GM06990 (cell line): ENCODE data around the gene MRPL19.
A peak's percentile ranks its signal among the peaks of the same experiment; 100 is the strongest.

Experiments used
- DNase-seq: peaks from one replicate; pipeline ENCODE4 v3.0.0-alpha.2; 2011; ENCODE audit not compliant: insufficient read length; ENCODE audit errors: extremely low read depth
- H3K27me3 ChIP-seq: replicated peaks from 2 replicates; pipeline ENCODE4 v1.6.0; 2011; ENCODE audit warnings: low read length; ENCODE audit not compliant: control insufficient read depth, insufficient read depth
- H3K36me3 ChIP-seq: 2 replicates; pipeline ENCODE4 v1.5.1; 2011; ENCODE audit warnings: low read length; ENCODE audit not compliant: control insufficient read depth, insufficient read depth
- H3K4me3 ChIP-seq: replicated peaks from 2 replicates; pipeline ENCODE4 v1.5.1; 2011; ENCODE audit warnings: low read depth, mild to moderate bottlenecking, control low read depth, low read length
- TF ChIP-seq, protein P1 (sequence below): IDR thresholded peaks from 2 replicates; pipeline ENCODE4 v1.5.1; 2011; ENCODE audit warnings: low read length, control low read depth, mild to moderate bottlenecking, inconsistent platforms; ENCODE audit not compliant: insufficient read depth, poor library complexity, severe bottlenecking

Gene MRPL19

DNA sequence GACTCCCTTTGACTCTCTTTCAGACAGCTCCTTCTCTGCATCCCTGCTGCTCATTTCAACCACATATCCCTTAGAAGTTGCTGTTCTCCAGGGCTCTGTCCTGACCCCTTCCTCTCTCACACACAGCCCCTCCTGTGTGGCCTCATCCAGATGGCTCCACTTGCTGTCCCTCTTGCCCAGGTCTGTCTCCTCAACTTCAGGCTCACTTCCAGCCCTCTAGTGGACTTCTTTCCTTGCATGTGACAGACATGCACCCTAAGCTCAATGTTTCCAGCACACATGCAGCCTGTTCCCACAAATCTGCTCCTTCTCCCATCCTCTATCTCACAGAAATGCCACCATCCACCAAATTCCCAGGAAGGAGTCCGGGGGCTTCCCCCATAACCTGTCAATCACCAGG, 9.0 kb upstream of the MRPL19 start:
- TF ChIP-seq, protein P1, sequence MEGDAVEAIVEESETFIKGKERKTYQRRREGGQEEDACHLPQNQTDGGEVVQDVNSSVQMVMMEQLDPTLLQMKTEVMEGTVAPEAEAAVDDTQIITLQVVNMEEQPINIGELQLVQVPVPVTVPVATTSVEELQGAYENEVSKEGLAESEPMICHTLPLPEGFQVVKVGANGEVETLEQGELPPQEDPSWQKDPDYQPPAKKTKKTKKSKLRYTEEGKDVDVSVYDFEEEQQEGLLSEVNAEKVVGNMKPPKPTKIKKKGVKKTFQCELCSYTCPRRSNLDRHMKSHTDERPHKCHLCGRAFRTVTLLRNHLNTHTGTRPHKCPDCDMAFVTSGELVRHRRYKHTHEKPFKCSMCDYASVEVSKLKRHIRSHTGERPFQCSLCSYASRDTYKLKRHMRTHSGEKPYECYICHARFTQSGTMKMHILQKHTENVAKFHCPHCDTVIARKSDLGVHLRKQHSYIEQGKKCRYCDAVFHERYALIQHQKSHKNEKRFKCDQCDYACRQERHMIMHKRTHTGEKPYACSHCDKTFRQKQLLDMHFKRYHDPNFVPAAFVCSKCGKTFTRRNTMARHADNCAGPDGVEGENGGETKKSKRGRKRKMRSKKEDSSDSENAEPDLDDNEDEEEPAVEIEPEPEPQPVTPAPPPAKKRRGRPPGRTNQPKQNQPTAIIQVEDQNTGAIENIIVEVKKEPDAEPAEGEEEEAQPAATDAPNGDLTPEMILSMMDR = no peak
- DNase-seq = no peak
- no peaks in the 10 kb centered on the region for H3K36me3 ChIP-seq
- no peaks in the 10 kb centered on the region for H3K27me3 ChIP-seq
- no peak overlapping the region for H3K4me3 ChIP-seq

DNA sequence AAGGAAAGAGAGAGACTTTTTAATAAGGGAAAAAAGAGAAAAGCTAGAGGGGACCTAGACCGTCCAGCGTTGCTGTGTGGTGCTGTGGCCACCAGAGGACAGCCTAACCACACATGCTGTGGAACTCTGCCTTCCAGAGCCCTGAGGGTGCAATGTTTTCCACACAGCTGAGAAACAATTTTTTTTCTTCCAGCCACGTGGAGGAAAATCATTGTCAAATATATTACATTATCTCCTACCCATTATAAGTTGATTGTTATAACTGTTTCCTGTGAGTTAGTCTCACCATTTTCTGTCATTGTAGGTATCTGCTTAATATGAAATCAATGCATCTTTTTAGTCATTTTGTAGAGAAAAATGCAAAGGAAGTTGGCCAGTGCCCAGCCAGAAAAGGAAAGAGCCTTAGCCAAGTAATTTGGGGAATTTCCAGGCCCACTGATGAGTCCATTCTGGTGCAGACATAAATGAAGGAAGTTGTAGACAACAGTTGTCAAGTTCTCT, 5.9 kb upstream of the MRPL19 start:
- TF ChIP-seq, protein P1 = peak; percentile 100
- H3K27me3 ChIP-seq = no peaks in the 10 kb centered on the region
- H3K4me3 ChIP-seq = no peak overlapping the region
- H3K36me3 ChIP-seq = no peaks in the 10 kb centered on the region
- DNase-seq = no peak

DNA sequence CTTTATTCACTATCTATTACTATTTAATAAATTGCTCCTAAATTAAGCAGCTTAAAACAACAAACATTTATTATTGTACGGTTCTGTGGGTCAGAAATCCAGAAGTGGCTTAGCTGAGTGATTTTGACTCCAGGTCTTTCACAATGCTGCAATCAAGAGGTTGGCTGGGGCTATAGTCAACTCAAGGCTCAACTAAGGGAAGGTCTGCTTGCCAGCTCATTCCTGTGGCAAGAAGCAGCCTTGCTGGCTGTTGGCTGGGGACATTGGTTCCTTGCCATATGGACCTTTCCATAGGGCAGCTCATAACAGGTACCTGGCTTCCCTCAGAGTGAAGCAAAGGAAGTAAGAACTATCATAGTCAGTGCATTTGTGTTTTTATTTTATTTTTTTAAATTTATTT, 5.0 kb upstream of the MRPL19 start:
- TF ChIP-seq, protein P1 = no peak
- Histone ChIP-seq H3K4me3 (no peak overlapping the region), H3K36me3 (no peaks in the 10 kb centered on the region), H3K27me3 (no peaks in the 10 kb centered on the region)
- no peak for DNase-seq

DNA sequence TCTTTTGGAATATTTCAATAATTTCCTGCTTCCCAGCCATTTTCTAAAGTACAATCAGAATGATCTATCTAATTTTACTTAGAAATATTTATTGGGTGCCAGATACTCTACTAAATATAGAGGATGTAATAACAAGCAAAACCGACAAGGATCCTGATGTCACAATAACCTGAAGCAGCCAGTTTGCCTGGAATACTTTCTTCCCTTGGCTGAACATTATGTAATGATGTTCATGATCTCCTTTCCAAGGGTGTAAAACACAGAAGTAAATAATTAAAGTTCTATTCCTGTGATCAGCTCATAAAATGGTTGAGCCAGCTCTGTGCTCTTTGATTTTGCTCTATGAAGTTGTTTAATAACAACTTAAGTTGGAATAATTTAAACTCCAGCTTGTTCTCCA, 2.6 kb upstream of the MRPL19 start:
- TF ChIP-seq, protein P1 = no peak
- DNase-seq = no peak
- no peaks in the 10 kb centered on the region for H3K27me3 ChIP-seq

DNA sequence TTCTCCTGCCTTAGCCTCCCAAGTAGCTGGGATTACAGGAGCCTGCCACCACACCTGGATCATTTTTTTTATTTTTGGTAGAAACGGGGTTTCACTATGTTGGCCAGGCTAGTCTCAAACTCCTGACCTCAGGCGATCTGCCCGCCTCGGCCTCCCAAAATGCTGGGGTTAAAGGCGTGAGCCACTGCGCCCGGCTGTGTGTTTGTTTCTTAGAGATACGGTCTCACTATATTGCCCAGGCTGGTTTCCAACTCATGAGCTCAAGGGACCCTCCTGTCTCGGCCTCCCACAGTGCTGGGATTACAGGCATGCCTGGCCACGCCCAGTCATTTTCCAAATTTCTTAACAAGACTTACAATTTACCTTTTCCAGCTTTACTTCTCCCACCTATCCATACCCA, 940 bp upstream of the MRPL19 start:
- no peak for DNase-seq
- Histone ChIP-seq H3K4me3 (no peak overlapping the region), H3K27me3 (no peaks in the 10 kb centered on the region), H3K36me3 (no peaks in the 10 kb centered on the region; the same call in 1 of the 2 replicates)
- TF ChIP-seq, protein P1 = no peak

More for the DNA sequence above, 2.6 kb upstream of the MRPL19 start:
- no peaks in the 10 kb centered on the region; the same call in 1 of the 2 replicates for H3K36me3 ChIP-seq
- H3K4me3 ChIP-seq = no peak overlapping the region

DNA sequence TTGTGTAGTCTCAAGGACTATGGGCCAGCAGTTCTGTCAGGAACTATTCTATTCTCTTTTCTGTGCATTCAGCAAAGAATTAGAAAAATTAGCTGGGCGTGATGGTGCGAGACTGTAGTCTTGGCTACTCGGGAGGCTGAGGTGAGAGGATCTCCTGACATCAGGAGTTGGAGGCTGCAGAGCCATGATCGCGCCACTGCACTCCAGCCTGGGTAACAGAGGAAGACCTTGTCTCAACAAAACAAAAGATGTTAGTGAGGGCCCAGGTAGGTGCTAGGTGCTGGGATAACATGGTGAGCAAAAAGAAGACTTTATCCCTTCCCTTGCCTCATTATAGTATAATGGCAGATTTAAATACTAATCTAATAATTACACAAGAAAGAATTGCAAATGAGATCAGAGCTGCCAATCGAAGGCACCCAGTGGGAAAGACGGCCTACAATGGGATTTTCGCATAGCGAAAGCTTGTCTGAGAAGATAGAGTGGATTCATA, 447 bp upstream of the MRPL19 start:
- no peak for DNase-seq
- TF ChIP-seq, protein P1 = no peak
- no peaks in the 10 kb centered on the region; the same call in 1 of the 2 replicates for H3K36me3 ChIP-seq
- H3K27me3 ChIP-seq = no peaks in the 10 kb centered on the region
- H3K4me3 ChIP-seq = peak overlapping the region; percentile 88
